Hepatocyte (in vitro differentiated cells): ENCODE measurements around the gene APOL2.
"Not testable (repeated sequence)": the region's sequence is repeated elsewhere in the genome, so short reads cannot be mapped to it uniquely, and the experiment has no call there.

Source experiments
- EZH2 ChIP-seq: fragments of 200-600 bp; sonication (generic); IDR thresholded peaks from 2 replicates; pipeline ENCODE4 v1.6.1; 2016; ENCODE audit warnings: antibody characterized with exemption, mild to moderate bottlenecking, borderline replicate concordance
- EZH2phosphoT487 ChIP-seq: fragments of 200-600 bp; sonication (generic); IDR thresholded peaks from one replicate; pipeline ENCODE4 v1.6.1; 2018; ENCODE audit warnings: antibody characterized with exemption, mild to moderate bottlenecking, low read depth, moderate library complexity; ENCODE audit not compliant: unreplicated experiment, severe bottlenecking
- TF ChIP-seq, protein P1 (sequence below): fragments of 200-600 bp; sonication (generic); IDR thresholded peaks from 2 replicates; pipeline ENCODE4 v1.5.1; 2016; ENCODE audit warnings: antibody characterized with exemption, mild to moderate bottlenecking; ENCODE audit not compliant: poor library complexity

- TF ChIP-seq, protein P1, sequence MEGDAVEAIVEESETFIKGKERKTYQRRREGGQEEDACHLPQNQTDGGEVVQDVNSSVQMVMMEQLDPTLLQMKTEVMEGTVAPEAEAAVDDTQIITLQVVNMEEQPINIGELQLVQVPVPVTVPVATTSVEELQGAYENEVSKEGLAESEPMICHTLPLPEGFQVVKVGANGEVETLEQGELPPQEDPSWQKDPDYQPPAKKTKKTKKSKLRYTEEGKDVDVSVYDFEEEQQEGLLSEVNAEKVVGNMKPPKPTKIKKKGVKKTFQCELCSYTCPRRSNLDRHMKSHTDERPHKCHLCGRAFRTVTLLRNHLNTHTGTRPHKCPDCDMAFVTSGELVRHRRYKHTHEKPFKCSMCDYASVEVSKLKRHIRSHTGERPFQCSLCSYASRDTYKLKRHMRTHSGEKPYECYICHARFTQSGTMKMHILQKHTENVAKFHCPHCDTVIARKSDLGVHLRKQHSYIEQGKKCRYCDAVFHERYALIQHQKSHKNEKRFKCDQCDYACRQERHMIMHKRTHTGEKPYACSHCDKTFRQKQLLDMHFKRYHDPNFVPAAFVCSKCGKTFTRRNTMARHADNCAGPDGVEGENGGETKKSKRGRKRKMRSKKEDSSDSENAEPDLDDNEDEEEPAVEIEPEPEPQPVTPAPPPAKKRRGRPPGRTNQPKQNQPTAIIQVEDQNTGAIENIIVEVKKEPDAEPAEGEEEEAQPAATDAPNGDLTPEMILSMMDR, result not testable (repeated sequence)
- TF ChIP-seq EZH2phosphoT487, EZH2: not testable (repeated sequence)
Measured at GRCh38 chr22:36271231-36271630, 31.9 kb upstream of the APOL2 start.
